Gastroesophageal sphincter (tissue), 3 donors: Measurements from ENCODE around the gene TTYH1.
"Not testable (repeated sequence)": the region's sequence is repeated elsewhere in the genome, so short reads cannot be mapped to it uniquely, and the experiment has no call there.

ENCODE experiments used
- CTCF ChIP-seq, 4 experiments: fragments of 200-600 bp in 2 of 4; fragments of 450-650 bp in 2 of 4; sonication (generic) in 1 of 4; IDR thresholded peaks; one replicate each; pipeline ENCODE4 v1.5.1; 2017 to 2019; ENCODE audit warnings: antibody characterized with exemption in 4 of 4, mild to moderate bottlenecking in 2 of 4, moderate library complexity in 2 of 4
- EP300 ChIP-seq: sonication (generic); formaldehyde crosslinking; IDR thresholded peaks from one replicate; pipeline ENCODE4 v1.6.1; 2017; ENCODE audit warnings: antibody characterized with exemption, mild to moderate bottlenecking
- POLR2A ChIP-seq, 2 donors: fragments of 450-650 bp; IDR thresholded peaks; one replicate each; pipeline ENCODE4 v1.6.1; 2017; ENCODE audit warnings: antibody characterized with exemption in 2 of 2, mild to moderate bottlenecking in 2 of 2, moderate library complexity in 1 of 2

DNA sequence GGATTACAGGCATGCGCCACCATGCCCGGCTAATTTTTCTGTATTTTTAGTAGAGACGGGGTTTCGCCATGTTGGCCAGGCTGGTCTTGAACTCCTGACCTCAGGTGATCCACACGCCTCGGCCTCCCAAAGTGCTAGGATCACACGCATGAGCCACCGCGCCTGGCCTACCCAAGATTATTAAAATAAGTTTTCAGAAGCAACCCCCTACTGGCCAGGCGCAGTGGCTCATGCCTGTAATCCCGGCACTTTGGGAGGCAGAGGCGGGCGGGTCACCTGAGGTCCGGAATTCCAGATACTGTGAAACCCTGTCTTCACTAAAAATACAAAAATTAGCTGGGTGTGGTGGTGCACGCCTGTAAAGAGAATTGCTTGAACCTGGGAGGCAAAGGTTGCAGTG lies 31.1 kb downstream of the TTYH1 start:
- not testable (repeated sequence) for TF ChIP-seq POLR2A (IDR thresholded peaks at IDR 0.05); CTCF (IDR thresholded peaks at IDR 0.05); EP300
